NCI-H1694 (cell line): ENCODE data around the gene SLC35F1.

Experiments
- DNase-seq: peaks from one replicate; lab custom pipeline; 2025; lab: John Stamatoyannopoulos, UW

The SLC35F1 gene

DNA sequence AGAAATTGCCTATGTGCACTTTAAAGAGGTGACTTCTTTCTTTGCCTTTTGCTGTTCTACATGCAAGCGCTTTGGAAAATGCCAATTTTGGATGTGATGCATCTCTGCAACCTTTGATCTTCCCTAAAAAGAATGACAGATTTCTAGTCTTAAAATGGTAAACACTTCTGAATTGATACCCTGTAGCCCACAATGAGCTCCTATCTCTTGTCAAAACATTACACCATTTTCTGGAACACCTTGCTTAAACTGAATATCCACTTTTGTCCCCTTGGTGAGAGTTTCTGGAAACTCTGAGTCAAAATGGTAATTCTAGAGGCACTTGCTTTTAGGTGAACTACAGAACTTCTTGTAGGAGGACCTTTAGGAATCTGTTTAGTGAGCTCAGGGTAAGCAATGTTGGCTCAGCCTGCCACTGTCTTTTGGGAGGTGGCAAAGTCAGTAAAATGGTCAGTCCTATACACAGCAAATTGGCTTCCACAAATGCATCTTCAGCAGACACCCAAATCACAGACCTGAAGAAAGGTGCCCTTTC, 216.5 kb downstream of the SLC35F1 start:
- DNase-seq, result no peak

DNA sequence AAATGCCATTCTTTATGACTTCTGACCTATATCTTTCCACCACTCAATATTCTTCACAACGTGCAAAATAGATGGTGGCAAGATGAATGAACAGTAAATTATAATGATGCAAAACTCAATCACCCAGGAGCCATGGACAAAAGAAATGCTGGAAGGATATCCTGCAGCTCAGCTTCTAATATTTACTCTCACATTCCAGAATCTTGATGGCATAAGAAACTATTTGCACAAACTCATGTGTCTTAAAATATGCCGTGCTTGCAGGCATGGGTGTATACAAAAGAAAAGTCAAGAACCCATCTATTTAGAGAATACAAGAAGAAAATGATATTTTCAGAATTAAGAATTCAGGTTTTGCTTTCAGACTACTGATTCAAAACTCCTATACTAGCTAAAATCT, 217.8 kb downstream of the SLC35F1 start:
- no peak for DNase-seq

DNA sequence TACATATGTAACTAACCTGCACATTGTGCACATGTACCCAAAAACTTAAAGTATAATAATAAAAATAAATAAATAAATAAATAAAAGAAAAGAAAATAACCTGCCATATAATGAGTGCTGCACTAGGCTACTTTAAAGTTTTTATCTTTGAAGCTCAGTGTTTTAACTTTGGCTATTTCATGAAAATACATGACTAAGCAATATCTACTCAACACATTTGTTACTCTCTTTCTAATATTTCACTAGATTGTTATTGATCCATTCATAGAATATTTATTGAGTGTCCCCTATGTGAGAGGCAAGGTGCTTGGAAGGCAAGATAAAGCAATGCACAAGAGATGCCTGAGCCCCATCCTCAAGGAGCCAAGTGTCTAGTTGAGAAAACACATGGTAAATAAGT, 221.7 kb downstream of the SLC35F1 start:
- DNase-seq, result no peak

DNA sequence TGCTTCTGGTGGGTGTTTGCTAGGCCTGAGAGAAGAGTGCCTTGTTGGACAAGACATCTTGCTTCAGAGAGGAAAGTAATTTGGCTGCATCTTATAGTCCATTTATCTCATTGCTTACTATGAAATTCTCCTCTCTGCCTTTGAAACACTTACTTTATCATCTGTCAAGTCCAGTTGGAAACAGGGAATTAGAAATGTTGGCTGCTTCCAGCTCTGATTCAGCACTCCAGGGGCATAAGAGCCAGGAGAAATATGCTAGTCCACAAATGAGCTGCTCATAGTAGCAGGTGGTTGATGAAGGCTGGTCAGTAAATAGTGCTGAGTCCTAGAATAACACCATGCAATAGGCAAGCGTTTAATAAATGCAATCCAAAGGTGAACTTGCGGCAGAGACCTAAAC, 227.1 kb downstream of the SLC35F1 start:
- no peak for DNase-seq

DNA sequence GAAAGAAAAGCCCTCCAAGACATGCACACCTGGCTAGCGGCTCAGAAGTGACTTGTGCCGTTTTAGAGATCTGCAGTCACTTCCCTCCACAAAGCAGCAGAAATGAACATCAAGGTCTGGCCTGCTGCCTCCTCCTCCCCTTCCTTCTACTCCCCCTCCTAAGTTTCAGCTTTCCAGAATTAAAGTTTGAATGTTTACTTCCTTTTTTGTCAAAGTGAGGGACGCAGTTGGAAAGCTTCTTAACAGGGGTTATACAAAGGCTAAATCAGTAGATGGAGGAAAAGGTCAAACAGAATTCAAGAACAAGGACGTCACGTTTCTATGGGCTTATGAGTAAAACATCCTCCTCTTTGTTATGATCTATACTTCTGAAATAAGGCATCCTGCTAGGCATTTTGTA, 227.7 kb downstream of the SLC35F1 start:
- DNase-seq, result no peak

DNA sequence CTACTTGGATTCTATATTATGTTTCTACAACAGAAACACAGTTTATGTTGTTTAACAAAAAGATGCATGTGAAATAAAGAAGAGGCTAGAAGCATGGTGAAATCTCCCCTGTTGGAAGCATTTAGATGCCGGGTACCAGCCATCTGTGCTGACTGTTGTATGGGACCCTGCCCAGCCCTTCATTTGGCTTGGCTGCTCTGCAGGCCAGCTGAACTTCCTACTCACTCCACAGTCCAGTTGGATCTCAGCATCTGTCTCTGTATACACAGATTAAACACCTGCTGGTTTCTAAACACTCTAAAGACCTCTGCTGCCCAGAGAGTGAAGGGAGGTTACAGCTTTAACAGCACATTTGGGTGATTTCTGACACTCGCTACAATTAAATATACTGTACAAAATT, 228.3 kb downstream of the SLC35F1 start:
- DNase-seq, result no peak

DNA sequence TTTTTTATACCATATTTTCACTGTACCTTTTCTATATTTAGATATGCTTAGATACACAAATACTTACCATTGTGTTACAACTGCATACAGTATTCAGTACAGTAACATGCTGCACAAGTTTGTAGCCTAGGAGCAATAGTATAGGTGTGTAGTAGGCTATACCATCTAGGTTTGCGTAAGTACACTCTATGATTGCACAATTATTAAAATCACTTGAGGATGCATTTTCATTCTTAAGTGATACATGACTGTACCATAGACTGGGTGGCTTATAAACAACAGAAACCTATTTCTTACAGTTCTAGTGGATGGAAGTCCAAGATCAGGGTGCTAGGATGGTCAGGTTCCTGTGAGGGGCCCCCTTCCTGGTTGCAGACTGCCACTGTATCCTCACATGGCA, 234.1 kb downstream of the SLC35F1 start:
- DNase-seq, result no peak

DNA sequence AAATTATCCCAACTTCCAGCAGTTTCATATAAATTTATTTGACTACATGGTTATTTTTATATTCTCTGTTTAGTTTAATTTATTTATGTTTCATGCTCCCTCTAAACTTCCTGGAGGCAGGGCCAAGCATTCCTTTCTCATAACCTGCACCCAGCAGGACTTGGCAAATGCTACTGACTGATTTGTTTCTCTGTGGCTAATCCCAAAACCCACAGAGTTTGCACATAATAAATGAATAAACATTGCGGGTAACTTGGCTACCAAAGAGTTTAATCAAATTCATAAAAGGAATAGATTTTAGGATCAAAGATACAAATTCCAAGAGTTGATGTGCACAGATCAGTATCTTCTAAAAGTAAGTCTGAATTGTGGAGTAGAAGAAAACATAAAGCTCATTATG, 239.5 kb downstream of the SLC35F1 start:
- DNase-seq, result no peak

DNA sequence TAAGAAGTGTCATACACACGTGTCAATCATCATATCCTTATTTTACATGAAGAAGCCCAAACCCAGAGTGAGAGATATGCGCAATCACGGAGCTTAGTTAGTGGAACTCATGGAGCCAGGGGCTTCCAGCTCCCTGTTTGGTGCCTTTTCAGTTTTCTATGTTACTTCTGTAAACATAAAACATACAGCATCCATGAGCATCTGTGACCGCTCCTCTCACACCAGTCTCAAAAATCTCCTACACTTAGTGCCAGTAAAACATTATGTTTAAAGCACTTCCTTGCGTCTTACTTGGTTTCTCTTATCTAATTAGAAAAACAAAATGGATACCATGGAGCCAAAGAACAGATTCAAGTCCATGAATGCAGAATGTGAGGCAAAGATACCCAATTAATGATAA, 240.4 kb downstream of the SLC35F1 start:
- no peak for DNase-seq

DNA sequence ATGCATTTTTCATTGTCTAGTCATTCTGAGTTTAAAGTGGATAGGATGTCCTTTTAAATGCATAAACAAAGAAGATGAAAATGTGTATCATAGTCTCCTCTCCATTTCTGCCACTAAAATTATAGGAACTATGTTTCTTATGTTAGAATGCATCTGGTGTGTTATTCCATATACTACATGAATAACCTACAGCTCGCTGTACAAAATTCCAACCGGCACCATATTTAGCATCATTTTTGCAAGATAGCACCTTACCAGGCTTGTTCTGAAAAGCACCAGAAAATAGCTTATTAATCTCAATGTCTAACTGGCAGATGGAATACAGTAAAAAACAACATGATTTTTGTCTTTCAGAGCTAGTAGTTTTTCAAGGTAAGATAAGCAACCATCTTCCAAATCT, 241.5 kb downstream of the SLC35F1 start:
- DNase-seq, result no peak

DNA sequence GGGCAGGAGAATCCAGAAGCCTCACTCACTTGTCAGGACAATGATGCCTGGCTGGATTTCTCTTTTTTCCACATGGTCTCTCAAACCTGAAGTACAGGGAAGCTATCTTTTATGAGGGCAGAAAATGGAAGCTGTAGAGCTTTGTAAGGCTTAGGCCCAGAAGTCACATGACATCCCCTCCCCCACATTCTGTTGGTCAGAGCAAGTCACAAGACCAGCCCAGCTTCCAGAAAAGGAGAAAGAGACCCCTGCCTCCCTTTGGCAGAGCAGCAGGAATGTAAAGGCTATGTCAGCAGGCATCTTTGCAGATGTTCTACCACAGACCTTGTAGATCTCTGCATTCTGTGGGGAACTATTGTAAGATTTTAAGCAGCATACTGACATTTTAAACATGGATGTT, 245.5 kb downstream of the SLC35F1 start:
- DNase-seq, result no peak

DNA sequence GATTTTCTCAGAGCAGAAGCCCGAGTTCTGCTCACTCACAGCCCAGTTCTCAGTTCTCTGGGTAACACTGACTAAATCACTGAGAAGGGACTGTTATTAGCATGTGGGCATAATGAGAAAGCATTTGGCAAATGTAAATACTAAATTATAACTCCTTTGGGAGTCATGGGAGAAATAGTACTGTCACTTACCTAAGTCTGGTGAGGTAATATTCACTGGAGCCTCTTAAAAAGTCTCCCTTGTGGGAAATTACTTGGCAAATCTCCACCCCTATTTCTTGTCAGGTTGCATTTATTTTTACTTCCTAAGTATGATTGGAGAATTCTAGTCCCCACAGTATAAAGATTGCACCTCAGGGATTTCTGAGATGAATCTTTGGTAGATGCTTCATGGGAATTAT, 254.3 kb downstream of the SLC35F1 start:
- no peak for DNase-seq

DNA sequence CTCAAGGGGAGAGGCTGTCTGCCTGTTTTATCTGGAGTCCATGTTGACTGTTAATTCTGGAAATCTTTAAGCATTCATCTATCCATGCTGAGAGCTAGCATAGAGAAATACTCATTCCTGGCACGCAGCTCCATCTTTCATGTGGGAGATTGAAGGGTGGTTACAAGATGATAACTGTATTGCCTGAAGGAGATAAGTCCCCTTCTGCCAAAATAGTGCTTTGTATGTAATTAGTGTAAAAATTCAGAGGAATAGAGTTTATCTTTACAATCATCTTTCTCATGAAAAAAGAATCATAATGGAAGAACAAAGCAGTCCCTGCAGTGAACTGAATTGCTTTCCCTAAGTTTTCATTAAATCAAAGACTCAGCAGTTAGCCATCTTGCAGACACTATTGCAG, 256.5 kb downstream of the SLC35F1 start:
- DNase-seq, result no peak

DNA sequence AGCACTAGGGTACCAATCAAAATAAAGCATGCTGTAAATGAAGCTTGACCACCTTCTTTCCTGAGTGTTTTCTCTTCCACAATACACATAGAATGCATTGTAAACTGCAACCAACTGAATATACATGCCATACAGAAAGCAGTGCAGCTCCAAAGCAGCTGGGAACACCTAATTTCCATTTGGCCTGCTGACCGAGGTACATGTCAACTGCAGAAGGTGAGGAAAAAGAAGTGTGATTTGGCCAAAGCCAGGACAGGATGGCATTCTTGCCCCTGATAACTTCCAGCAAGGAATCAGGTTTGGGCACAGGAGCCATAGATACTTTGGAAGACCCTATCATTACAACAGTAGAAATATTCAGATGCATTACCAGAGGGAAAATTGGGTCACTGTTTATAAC, 258.4 kb downstream of the SLC35F1 start:
- no peak for DNase-seq

DNA sequence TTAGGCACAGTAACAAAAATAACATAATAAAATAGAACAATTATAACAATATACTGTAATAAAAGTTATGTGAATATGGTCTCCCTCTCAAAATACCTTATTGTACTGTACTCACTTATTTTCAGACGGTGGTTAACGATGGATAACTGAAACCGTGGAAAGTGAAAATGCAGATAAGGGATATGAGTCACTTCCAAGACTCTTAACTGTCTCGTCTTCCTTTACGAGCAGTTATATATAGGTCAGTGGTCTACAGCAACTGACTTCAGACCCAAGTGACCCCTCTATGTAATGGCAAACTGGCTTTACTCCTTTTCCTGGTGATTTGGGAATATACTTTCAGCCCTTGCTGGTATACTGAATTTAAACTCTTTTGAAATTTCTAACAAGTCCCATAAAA, 261.4 kb downstream of the SLC35F1 start:
- DNase-seq, result no peak

DNA sequence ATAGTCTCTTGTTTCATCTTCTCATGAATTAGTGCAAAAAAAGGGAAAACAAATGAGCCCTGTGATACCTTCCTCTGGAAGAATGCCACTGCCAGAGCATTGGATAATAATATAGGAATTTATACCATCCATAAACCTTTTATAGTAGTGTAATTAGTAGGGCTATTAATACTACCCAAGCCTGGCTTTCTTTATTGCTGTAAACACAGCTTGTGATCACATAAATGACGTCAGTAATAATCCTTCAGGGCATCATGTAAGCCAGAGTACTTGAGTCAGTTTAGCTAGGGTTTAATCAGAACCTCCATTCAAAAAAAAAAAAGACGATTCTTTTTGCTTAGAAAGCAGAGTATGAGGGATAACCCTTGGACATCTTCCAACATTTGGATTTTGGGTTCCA, 264.8 kb downstream of the SLC35F1 start:
- DNase-seq, result no peak

DNA sequence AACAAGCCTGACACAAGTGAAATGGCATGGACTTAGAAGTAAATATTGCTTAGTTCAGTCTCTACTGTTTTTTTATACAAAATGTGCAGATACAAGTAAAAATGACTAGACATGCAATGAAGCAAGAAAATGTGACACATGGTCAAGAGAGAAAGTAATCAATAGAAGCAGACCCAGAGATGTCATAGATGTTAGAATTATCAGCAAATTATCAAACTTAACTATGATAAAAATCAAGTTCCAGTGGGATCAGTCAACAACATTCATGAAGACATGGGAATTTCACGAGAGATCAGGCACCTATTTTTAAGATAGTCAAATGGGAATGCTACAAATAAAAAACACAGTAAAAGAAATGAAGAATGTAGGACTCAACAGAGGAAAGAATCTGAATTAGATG, 267.0 kb downstream of the SLC35F1 start:
- DNase-seq, result no peak

DNA sequence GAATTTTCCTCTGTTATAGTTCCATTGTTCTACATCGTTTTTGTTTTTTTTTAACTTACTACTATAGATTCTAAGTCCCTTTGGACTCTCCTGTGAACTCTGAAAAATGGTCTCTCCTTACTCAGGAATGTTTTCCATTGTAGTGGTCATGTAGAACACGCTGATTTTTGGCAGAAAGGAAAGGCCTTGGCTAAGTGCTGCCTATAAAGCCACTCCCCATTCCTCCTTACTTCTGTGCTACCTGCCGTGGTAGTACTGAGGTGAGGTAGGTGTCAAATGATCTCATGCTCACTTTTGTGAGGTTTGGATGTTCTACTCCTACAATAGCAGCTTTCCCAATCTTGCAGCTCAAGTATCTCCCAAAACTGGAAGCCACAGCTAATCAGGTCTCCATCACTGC, 270.7 kb downstream of the SLC35F1 start:
- no peak for DNase-seq

DNA sequence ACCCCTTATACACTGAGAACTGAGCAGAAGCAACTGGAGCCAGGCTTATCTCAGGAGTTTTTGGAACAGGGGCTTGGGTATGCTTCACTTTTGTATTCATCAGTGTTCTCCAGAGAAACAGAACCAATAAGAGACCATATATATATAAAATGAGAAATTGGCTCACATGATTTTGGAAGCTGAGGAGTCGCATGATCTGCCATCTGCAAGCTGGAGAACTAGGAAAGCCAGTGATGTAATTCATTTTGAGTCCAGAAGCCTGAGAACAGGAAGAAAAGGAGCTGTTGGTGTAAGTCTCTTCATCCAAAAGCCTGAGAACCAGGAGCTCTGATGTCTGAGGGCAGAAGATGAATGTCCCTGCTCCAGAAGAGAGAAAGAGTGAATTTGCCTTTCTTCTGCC, 272.0 kb downstream of the SLC35F1 start:
- no peak for DNase-seq

DNA sequence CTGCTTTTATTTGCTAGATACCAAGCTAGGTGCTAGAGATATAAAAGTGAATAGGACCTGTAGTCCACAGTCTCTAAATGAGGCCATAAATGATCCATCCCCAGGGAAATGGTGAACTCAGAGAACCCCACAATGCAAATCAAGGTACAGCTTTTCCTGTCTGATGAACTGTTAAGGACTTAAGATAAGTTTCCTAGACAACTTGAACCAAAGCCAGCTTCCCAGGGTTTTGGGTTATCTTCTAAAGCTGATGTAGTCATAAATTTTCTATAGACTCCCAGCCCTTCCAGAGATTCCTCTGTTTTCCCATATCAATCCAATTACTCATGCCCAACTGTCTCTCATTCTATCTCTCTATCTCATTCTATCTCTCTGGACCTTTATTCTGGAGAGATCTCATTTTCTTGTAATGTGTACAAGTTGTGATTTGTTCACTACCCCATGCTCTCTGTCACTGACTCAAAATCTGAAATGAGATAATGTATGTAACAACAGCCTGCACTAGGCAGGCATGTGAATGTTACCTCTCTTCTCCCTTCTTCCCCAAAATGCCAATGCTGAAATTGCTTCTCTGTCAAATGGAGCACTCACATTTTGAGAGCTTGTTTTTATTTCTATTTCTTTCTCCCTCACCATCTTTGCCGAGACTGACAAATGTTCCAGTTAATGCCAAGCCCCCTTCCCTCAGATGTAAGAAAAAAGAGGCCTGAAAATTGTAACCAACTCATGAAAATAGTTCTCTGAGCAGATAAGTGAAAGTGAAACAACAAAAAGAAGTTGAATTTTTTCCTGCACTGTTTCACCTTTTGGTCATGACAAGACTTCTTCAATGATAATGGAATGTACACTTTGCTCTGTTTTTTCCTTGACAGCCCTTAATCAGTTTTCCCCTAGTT, 279.9 kb downstream of the SLC35F1 start:
- no peak for DNase-seq

DNA sequence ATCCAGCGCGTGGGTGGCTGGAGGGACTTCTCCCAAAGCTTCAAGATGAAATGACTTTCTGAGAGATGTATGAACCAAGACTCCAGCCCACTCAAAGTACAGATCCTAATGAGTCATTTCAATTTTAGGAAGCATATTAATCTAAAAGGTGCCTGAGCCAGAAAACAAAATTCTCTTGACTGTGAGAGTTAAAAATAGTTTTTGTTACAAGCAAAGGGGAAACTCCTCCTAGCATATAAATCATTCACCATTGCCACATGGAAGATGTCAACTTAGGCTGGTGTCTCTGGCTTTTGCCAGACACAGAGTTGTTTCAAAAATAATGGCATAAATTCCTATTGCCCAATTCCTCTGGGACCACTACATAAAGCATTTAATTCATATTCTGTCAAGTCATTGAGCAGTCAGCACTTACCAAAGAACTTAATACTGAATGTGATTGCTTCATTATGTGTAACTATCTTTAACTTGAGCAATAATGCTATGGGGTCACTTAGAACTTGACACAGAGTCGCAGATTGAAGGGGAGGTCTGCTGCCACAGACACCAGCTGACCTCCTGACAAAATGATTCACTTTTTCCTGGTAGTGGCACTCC, 280.6 kb downstream of the SLC35F1 start:
- no peak for DNase-seq

DNA sequence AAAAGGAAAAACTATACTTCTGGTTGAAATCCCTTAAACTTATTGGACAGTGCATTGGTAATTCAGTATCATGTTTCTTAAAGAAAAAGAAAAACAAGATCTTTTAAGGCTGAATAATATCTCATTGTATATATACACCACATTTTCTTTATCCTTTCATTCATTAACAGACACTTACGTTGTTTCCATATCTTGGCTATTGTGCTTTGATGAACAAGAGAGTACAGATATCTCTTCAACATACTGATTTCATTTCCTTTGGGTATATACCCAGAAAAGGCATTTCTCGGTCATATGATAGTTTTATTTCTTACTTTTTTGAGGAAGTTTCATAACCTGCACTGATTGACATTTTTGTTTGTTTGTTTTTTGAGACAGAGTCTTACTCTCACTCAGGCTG, 281.5 kb downstream of the SLC35F1 start:
- DNase-seq, result no peak

DNA sequence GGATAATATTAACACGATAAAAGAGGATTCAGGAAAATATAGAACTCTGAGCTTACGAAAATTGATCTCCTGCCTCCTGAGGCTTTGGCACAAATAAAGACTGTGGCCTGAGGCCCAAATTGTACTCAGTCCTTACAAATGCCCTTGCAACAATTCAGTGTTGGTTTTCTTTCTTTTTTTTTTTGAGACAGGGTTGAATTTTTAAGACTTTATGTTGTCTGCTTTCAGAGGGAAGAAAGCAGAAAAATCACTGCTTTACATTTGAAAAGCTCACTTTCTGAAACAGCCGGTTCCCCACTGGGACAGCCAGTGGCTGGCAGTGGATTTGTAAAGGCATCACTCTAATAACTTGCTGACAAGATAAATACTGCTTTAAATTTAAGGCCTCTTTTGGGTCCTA, 290.5 kb downstream of the SLC35F1 start:
- DNase-seq, result no peak

DNA sequence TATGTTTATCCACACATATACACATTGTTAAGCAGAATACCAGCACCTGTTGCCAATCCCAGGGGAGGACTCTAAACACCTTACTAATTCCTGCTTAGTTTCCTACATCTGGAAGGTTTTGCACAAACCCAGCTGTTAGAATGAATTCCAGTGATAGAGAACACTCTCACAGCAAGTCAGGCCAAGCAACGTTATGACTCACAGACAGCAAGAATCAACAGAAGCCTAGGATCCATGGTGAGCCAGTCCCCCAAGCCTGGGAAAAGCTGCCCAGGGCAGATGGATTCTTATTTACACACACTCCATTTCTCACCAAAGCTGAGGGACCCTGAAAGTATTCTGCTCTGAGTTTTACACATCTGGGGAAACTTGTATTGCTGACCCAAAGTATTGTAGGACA, 291.7 kb downstream of the SLC35F1 start:
- no peak for DNase-seq
